ENCODE data around the gene SLIT3.
A peak's percentile ranks its signal among the peaks of the same experiment; 100 is the strongest.

SLIT3 gene

DNA sequence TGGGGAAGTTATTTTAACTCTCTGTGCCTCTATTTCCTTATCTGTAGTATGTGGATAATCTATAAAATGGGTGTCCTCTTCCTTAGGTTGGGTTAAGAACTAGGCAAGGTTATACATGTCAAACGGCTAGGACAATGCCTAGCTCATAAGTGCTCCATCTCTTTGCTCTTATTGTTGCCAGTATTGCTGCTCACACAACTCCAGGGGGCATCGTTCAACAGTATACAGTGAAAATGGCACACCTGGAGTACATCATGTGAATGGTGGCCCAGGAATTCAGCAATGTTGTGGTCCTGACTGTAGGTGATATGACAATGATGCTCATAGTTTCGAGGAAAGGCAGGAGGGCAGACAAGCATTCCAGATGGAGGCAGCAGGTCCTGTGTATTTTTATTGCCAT lies 30.1 kb downstream of the SLIT3 start:
- Histone ChIP-seq H3K27ac (ENCODE audit: low read depth, low read length) (no peak overlapping the region), H3F3A (ENCODE audit: control insufficient read depth, insufficient read depth) (no peaks in the 10 kb centered on the region), H3K27me3 (ENCODE audit: control insufficient read depth, low read length) (no peaks in the 10 kb centered on the region), H3K4me2 (ENCODE audit: low read length) (no peak overlapping the region), H3K79me2 (ENCODE audit: control insufficient read depth, low read length) (no peaks in the 10 kb centered on the region), H3K36me3 (ENCODE audit: control insufficient read depth, low read length) (no peaks in the 10 kb centered on the region), H3K9me3 (ENCODE audit: control insufficient read depth, insufficient read depth, low read length) (no peaks in the 10 kb centered on the region), H3K9me2 (replicated peaks; ENCODE audit: control insufficient read depth, low read length) (no peaks in the 10 kb centered on the region), H3K4me1 (ENCODE audit: control insufficient read depth, low read length) (no peaks in the 10 kb centered on the region), H4K20me1 (ENCODE audit: control insufficient read depth, insufficient read depth, low read depth, low read length) (no peaks in the 10 kb centered on the region), H3K4me3 (ENCODE audit: low read length) (no peak overlapping the region)
- no peak for TF ChIP-seq EZH2phosphoT487 (IDR thresholded peaks at IDR 0.05; ENCODE audit: borderline replicate concordance, low read length)
- TF ChIP-seq, protein P1, sequence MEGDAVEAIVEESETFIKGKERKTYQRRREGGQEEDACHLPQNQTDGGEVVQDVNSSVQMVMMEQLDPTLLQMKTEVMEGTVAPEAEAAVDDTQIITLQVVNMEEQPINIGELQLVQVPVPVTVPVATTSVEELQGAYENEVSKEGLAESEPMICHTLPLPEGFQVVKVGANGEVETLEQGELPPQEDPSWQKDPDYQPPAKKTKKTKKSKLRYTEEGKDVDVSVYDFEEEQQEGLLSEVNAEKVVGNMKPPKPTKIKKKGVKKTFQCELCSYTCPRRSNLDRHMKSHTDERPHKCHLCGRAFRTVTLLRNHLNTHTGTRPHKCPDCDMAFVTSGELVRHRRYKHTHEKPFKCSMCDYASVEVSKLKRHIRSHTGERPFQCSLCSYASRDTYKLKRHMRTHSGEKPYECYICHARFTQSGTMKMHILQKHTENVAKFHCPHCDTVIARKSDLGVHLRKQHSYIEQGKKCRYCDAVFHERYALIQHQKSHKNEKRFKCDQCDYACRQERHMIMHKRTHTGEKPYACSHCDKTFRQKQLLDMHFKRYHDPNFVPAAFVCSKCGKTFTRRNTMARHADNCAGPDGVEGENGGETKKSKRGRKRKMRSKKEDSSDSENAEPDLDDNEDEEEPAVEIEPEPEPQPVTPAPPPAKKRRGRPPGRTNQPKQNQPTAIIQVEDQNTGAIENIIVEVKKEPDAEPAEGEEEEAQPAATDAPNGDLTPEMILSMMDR (IDR thresholded peaks at IDR 0.05; ENCODE audit: low read depth, low read length, poor library complexity, severe bottlenecking) = no peak

DNA sequence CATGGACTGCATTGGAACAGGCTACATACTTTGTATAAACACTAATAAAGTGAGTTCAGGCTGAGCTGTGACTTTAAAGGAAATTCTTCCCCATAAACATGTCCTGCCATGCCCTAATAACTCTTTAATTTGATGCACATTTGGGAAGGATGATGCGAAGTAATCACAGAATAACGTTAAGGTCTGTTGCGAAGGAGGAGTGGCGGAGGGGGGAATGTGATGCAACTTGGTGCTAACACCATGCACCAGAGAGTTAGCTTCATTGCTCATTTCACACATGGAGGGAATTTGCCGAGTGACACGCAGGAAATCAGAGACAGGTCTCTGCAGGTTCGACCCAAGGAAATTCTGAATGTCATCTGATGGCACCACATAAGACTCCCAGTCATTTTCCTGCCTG lies 32.9 kb downstream of the SLIT3 start:
- no peaks in the 10 kb centered on the region for H3K36me3 ChIP-seq (ENCODE audit: control insufficient read depth, low read length)
- no peak overlapping the region for H3K4me2 ChIP-seq (ENCODE audit: low read length)
- H3K79me2 ChIP-seq (ENCODE audit: control insufficient read depth, low read length) = no peaks in the 10 kb centered on the region
- no peak overlapping the region for H3K4me3 ChIP-seq (ENCODE audit: low read length)
- H4K20me1 ChIP-seq (ENCODE audit: control insufficient read depth, insufficient read depth, low read depth, low read length) = no peaks in the 10 kb centered on the region
- H3K4me1 ChIP-seq (ENCODE audit: control insufficient read depth, low read length) = no peaks in the 10 kb centered on the region
- no peak for TF ChIP-seq EZH2phosphoT487 (IDR thresholded peaks at IDR 0.05; ENCODE audit: borderline replicate concordance, low read length)
- TF ChIP-seq, protein P1 (IDR thresholded peaks at IDR 0.05; ENCODE audit: low read depth, low read length, poor library complexity, severe bottlenecking) = no peak
- no peak overlapping the region for H3K27ac ChIP-seq (ENCODE audit: low read depth, low read length)
- H3F3A ChIP-seq (ENCODE audit: control insufficient read depth, insufficient read depth) = no peaks in the 10 kb centered on the region
- no peaks in the 10 kb centered on the region for H3K9me2 ChIP-seq (replicated peaks; ENCODE audit: control insufficient read depth, low read length)
- H3K27me3 ChIP-seq (ENCODE audit: control insufficient read depth, low read length) = no peaks in the 10 kb centered on the region
- H3K9me3 ChIP-seq (ENCODE audit: control insufficient read depth, insufficient read depth, low read length) = no peaks in the 10 kb centered on the region

DNA sequence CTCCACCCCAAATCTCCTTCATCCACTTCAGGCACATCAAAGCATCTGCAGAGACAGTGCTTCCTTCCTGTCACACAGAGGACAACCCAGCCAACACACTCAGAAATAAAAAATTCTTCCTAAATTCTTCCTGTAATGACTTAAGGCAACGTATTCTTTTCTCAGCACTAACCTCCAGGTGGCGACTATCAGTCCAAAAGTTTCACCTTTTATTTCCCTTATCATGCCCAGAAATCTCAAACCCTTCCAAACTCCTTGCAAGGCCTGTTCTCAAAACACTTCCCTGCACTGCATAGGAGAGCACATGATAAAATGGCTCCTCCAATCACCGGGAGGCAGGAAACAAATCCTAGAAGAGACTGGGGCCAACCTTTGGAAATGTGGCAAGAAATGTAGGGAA lies 35.1 kb downstream of the SLIT3 start:
- H3K9me3 ChIP-seq (ENCODE audit: control insufficient read depth, insufficient read depth, low read length) = no peaks in the 10 kb centered on the region
- no peaks in the 10 kb centered on the region for H4K20me1 ChIP-seq (ENCODE audit: control insufficient read depth, insufficient read depth, low read depth, low read length)
- TF ChIP-seq EZH2phosphoT487 (IDR thresholded peaks at IDR 0.05; ENCODE audit: borderline replicate concordance, low read length) = no peak
- TF ChIP-seq, protein P1 (IDR thresholded peaks at IDR 0.05; ENCODE audit: low read depth, low read length, poor library complexity, severe bottlenecking) = peak; percentile 49
- H3K27me3 ChIP-seq (ENCODE audit: control insufficient read depth, low read length) = no peaks in the 10 kb centered on the region; the same call in 1 of the 2 replicates
- H3K4me2 ChIP-seq (ENCODE audit: low read length) = no peak overlapping the region
- H3K4me1 ChIP-seq (ENCODE audit: control insufficient read depth, low read length) = no peaks in the 10 kb centered on the region
- no peaks in the 10 kb centered on the region for H3K79me2 ChIP-seq (ENCODE audit: control insufficient read depth, low read length)
- H3K4me3 ChIP-seq (ENCODE audit: low read length) = no peak overlapping the region
- H3K9me2 ChIP-seq (replicated peaks; ENCODE audit: control insufficient read depth, low read length) = no peaks in the 10 kb centered on the region
- no peaks in the 10 kb centered on the region for H3F3A ChIP-seq (ENCODE audit: control insufficient read depth, insufficient read depth)
- H3K36me3 ChIP-seq (ENCODE audit: control insufficient read depth, low read length) = no peaks in the 10 kb centered on the region
- H3K27ac ChIP-seq (ENCODE audit: low read depth, low read length) = no peak overlapping the region

DNA sequence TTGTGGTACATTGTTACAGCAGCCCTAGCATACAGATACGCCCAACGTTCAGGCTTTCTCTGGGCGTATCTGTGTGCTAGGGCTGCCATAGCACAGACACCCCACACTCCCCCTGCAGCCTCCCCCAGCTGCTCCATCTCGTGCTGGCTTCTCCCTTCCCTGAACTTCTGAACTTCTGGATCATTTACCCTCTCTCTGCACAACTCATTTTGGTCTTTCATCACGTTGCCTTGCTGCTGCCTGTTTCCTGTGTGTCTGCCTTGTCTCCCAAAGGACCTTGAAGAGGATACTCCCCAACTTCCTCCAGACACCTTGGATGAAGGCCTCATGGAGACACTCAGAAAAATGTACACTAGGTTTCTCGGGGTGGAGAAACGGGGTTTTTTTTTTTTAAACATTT lies 37.3 kb downstream of the SLIT3 start:
- Histone ChIP-seq H3K9me2 (replicated peaks; ENCODE audit: control insufficient read depth, low read length) (no peaks in the 10 kb centered on the region), H3K4me1 (ENCODE audit: control insufficient read depth, low read length) (no peaks in the 10 kb centered on the region), H3F3A (ENCODE audit: control insufficient read depth, insufficient read depth) (no peaks in the 10 kb centered on the region), H3K4me2 (ENCODE audit: low read length) (no peak overlapping the region), H3K36me3 (ENCODE audit: control insufficient read depth, low read length) (no peaks in the 10 kb centered on the region), H4K20me1 (ENCODE audit: control insufficient read depth, insufficient read depth, low read depth, low read length) (no peaks in the 10 kb centered on the region), H3K79me2 (ENCODE audit: control insufficient read depth, low read length) (no peaks in the 10 kb centered on the region), H3K4me3 (ENCODE audit: low read length) (no peak overlapping the region), H3K9me3 (ENCODE audit: control insufficient read depth, insufficient read depth, low read length) (no peaks in the 10 kb centered on the region), H3K27ac (ENCODE audit: low read depth, low read length) (no peak overlapping the region), H3K27me3 (ENCODE audit: control insufficient read depth, low read length) (no peaks in the 10 kb centered on the region; the same call in 1 of the 2 replicates)
- TF ChIP-seq, protein P1 (IDR thresholded peaks at IDR 0.05; ENCODE audit: low read depth, low read length, poor library complexity, severe bottlenecking) = no peak
- no peak for TF ChIP-seq EZH2phosphoT487 (IDR thresholded peaks at IDR 0.05; ENCODE audit: borderline replicate concordance, low read length)

Measured in DOHH2 (cell line).